Nephron (organoid): Measurements from ENCODE around the gene ACOXL.

ENCODE experiments used
- H3K27ac Mint-ChIP-seq, 3 experiments: 2 replicates each; pipeline ENCODE4 v1.8.0; 2020; ENCODE audit warnings: mixed read lengths in 3 of 3, mild to moderate bottlenecking in 2 of 3, moderate library complexity in 1 of 3
- H3K27me3 Mint-ChIP-seq: 2 replicates; pipeline ENCODE4 v1.8.0; 2021; ENCODE audit warnings: low read depth, mild to moderate bottlenecking, moderate library complexity, mixed read lengths
- H3K36me3 Mint-ChIP-seq: 2 replicates; pipeline ENCODE4 v1.8.0; 2020; ENCODE audit warnings: low read depth, mixed read lengths
- H3K4me1 Mint-ChIP-seq: 2 replicates; pipeline ENCODE4 v1.8.0; 2020; ENCODE audit warnings: mixed read lengths
- H3K4me3 Mint-ChIP-seq, 3 experiments: 2 replicates each; pipeline ENCODE4 v1.8.0; 2020; ENCODE audit warnings: mild to moderate bottlenecking in 3 of 3, mixed read lengths in 3 of 3, moderate library complexity in 2 of 3
- H3K9me3 Mint-ChIP-seq: 2 replicates; pipeline ENCODE4 v1.8.0; 2020; ENCODE audit warnings: mixed read lengths
- CTCF ChIP-seq, 3 experiments: fragments of 200-600 bp; sonication (generic); IDR thresholded peaks; one replicate each; pipeline ENCODE4 v1.5.0; 2021; ENCODE audit warnings: antibody characterized with exemption in 3 of 3; ENCODE audit not compliant: unreplicated experiment in 3 of 3

Gene ACOXL

DNA sequence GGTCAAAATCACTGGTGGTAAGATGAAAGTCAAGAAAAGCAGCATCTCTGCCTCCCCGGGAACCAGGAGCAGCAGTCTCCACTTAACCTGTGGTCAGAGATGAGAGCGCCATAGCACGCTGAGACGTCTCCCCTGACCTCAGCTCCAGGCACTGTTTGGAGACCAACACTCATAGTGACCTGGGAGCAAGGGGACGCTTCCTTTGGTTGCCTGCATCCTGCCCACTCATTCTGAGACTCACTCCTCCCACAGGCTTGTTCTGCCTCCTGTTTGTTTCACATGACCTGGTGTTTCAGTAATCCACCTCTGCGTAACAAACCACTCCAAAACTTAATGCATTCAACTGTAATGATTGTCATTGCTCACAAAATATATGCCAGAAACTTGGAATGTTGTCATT lies 139.3 kb downstream of the ACOXL start:
- Mint-ChIP-seq H3K36me3 (no peaks in the 10 kb centered on the region), H3K9me3 (no peaks in the 10 kb centered on the region), H3K27me3 (peaks cover 22% of the 10 kb centered on the region), H3K27ac (no peak overlapping the region), H3K4me1 (peaks cover 12% of the 10 kb centered on the region), H3K4me3 (no peak overlapping the region)
- TF ChIP-seq CTCF (IDR thresholded peaks at IDR 0.05; ENCODE audit: unreplicated experiment in 3 of 3) = no peak

DNA sequence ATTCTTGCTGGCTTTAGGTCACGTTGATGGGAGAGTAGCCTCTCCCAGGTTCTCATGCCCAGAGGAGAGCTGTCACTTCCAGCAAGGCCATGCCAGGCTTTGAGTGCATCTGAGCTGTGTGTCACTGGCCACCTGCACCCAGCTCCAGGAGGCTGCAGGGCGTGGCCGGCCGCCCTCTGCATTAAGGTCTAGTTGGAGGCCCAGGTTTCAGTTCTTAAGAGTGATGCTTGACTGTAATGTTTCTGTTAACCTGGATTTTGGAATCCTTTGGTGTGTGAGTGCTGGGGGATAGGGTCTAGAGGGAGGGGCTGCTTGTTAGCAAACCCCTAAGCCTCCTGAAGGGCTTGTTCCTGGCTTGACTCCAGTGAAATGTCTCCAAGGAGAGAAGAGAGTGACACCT lies 140.1 kb downstream of the ACOXL start:
- no peak overlapping the region for H3K27ac Mint-ChIP-seq
- no peak overlapping the region for H3K4me3 Mint-ChIP-seq
- no peaks in the 10 kb centered on the region for H3K36me3 Mint-ChIP-seq
- peaks cover 12% of the 10 kb centered on the region for H3K4me1 Mint-ChIP-seq
- H3K9me3 Mint-ChIP-seq = no peaks in the 10 kb centered on the region
- peaks cover 17% of the 10 kb centered on the region for H3K27me3 Mint-ChIP-seq
- no peak for TF ChIP-seq CTCF (IDR thresholded peaks at IDR 0.05; ENCODE audit: unreplicated experiment in 3 of 3)

GRCh38 chr2:110873056-110873502 lies 140.7 kb downstream of the ACOXL start:
- H3K36me3 Mint-ChIP-seq = peaks cover 1% of the 10 kb centered on the region
- no peak overlapping the region for H3K4me3 Mint-ChIP-seq
- H3K27ac Mint-ChIP-seq = no peak overlapping the region
- H3K9me3 Mint-ChIP-seq = peaks cover 3% of the 10 kb centered on the region
- TF ChIP-seq CTCF (IDR thresholded peaks at IDR 0.05; ENCODE audit: unreplicated experiment in 3 of 3) = no peak
- peaks cover 12% of the 10 kb centered on the region for H3K4me1 Mint-ChIP-seq
- peaks cover 17% of the 10 kb centered on the region for H3K27me3 Mint-ChIP-seq

DNA sequence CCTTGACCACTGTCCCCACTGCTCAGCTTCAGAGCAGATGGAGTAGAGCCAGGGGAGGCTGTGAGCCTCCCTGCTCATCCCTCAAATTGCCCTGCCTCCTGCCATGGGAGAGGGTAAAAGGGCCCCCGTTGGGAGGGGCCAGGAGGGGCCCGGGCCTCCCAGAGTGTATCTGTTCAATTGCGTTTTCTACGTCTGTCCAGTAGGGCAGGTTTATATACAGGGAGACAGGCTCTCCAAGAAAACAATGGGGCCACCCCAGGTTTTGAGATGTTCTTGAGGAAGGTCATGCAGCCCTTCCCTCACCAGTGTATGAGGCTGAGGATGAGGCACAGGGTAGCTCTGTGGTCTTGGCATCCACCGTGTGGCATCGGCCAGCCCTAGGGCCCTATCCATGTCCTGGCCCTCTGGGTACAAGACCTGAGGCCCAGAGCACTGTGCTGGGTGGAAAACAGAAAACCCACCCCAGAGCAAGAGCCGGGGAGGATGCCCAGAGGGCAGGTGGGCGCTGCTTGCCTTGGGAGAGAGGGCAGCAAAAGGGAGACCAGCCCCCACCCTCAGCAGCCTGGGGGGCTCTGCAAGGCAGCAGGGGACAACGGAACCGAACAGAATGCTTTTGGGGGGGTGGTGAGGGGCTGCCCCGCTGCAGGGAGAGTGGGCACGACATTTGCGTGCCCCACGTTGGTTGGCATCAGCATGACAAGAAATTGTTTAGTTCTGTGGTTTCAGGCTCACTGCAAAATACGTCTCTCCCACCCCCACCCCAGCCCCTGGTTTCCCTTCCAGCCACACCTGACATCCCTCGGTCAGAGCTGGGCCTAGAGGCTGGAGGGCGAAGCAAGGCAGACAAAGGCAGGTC lies 141.5 kb downstream of the ACOXL start:
- peaks cover 12% of the 10 kb centered on the region for H3K4me1 Mint-ChIP-seq
- no peak overlapping the region for H3K4me3 Mint-ChIP-seq
- H3K27me3 Mint-ChIP-seq = peaks cover 17% of the 10 kb centered on the region
- no peak overlapping the region for H3K27ac Mint-ChIP-seq
- H3K9me3 Mint-ChIP-seq = peaks cover 5% of the 10 kb centered on the region
- no peak for TF ChIP-seq CTCF (IDR thresholded peaks at IDR 0.05; ENCODE audit: unreplicated experiment in 3 of 3)
- peaks cover 4% of the 10 kb centered on the region for H3K36me3 Mint-ChIP-seq

- peaks cover 4% of the 10 kb centered on the region for H3K36me3 Mint-ChIP-seq
- H3K9me3 Mint-ChIP-seq = peaks cover 11% of the 10 kb centered on the region
- peaks cover 10% of the 10 kb centered on the region for H3K27me3 Mint-ChIP-seq
- no peak for TF ChIP-seq CTCF (IDR thresholded peaks at IDR 0.05; ENCODE audit: unreplicated experiment in 3 of 3)
- peaks cover 10% of the 10 kb centered on the region for H3K4me1 Mint-ChIP-seq
- no peak overlapping the region for H3K4me3 Mint-ChIP-seq
- no peak overlapping the region for H3K27ac Mint-ChIP-seq
Measured at GRCh38 chr2:110874453-110875383, 142.3 kb downstream of the ACOXL start.
